ENCODE results near the gene TTYH3.
"Not testable (repeated sequence)": the region's sequence is repeated elsewhere in the genome, so short reads cannot be mapped to it uniquely, and the experiment has no call there.

TTYH3 gene

DNA sequence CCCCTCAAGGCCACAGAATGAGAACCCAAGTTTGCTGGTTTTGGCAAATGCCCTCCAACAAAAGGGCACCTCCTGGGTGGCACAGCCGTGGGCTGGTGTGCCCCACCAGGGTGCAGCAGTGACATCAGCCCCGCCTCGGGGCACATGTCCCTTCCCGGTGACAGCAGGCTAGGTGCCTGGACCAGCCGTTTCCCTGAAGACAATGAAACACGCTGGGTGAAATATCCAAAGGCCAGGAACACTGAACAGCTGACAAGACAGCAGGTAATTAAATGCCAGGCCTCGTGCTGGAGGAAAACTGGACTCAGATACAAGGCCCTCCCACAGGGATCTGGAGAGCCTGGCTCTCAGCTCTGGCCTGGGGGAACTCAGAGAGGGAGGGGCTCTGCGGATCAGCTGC, 44.8 kb downstream of the TTYH3 start:
- not testable (repeated sequence) for H3K36me3 ChIP-seq (ENCODE audit: control insufficient read depth in 2 of 2, insufficient read depth in 2 of 2, low read length in 2 of 2); H3K9me3 ChIP-seq (ENCODE audit: control insufficient read depth in 2 of 2, low read length in 2 of 2); H3K27me3 ChIP-seq (ENCODE audit: control insufficient read depth in 2 of 2, insufficient read depth in 2 of 2, low read length in 2 of 2); H3K4me3 ChIP-seq (ENCODE audit: low read length in 2 of 2); H3K27ac ChIP-seq (ENCODE audit: low read depth in 2 of 2, low read length in 2 of 2); H3K4me1 ChIP-seq (ENCODE audit: control insufficient read depth in 2 of 2, insufficient read depth in 2 of 2, low read length in 2 of 2); H3K9ac ChIP-seq (ENCODE audit: low read depth in 1 of 2, low read length in 2 of 2)

DNA sequence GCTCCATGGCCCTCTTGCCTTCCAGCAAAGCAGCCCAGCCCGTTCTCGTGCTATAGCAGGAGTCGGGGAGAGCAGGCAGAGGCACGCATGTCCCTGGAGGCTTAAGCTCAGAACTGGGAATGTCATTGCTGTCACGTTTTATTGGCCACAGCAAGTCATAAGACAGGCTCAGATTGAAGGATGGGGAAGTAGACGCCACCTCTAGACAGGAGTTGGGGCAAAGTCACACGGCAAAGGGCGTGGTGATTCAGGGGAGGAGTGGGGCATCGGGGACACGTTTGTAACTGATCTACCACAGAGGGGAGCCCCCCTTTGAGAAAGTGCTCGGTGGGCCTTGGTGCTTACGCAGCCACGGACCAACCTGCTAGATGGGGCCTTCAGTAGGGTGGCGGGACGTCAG, 46.7 kb downstream of the TTYH3 start:
- not testable (repeated sequence) for H3K27ac ChIP-seq (ENCODE audit: low read depth in 2 of 2, low read length in 2 of 2); H3K4me1 ChIP-seq (ENCODE audit: control insufficient read depth in 2 of 2, insufficient read depth in 2 of 2, low read length in 2 of 2); H3K9ac ChIP-seq (ENCODE audit: low read depth in 1 of 2, low read length in 2 of 2); H3K27me3 ChIP-seq (ENCODE audit: control insufficient read depth in 2 of 2, insufficient read depth in 2 of 2, low read length in 2 of 2); H3K4me3 ChIP-seq (ENCODE audit: low read length in 2 of 2); H3K9me3 ChIP-seq (ENCODE audit: control insufficient read depth in 2 of 2, low read length in 2 of 2); H3K36me3 ChIP-seq (ENCODE audit: control insufficient read depth in 2 of 2, insufficient read depth in 2 of 2, low read length in 2 of 2)

DNA sequence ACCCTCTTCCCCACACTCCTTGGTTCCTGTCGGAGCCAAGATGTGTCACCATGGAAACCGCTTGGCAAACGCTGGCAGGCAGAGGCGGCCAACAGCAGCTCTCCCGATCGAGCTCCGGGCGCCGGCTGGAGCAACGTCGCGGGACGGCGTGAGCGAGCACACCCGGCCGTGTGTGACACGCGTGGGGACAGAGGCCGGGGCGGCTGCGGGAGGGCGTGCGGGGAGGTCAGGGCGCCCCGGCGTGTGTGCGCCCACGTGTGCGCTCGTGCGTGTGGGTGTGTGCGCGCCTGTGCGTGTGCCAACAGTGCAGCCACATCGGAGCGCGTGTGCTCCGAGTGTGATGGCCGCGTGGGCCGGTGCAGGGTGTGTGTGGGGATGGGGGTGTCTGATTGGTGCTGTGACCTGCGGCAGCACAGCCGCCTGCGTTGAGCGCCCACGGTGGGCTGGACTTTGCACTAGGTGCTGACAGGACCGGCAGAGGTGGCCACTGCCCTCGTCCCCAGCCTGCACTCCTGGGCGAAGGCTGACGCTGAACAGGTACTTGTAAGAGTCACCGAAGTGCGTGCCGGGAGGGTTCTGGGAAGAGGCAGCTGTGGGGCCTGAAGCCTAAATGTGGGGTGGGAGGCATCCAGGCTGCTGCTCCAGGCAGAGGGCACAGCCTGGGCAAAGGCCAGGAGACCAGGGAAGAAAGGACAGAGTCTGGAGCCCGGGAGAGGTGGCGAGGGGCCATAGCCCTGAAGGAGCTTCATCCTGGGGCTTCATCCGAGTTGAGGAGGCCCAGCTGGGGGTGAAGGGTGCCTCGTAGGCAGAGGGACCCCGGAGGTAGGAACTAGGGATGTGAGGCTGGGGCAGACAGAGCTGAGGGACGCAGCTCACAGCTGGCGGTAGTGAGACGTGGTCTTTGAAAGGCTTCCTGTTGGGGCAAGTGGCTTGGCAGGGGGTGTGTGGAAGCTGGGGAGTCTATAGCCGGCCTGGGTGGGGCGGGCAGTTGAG, 47.6 kb downstream of the TTYH3 start:
- H3K27me3 ChIP-seq (ENCODE audit: control insufficient read depth in 2 of 2, insufficient read depth in 2 of 2, low read length in 2 of 2); H3K9ac ChIP-seq (ENCODE audit: low read depth in 1 of 2, low read length in 2 of 2); H3K4me1 ChIP-seq (ENCODE audit: control insufficient read depth in 2 of 2, insufficient read depth in 2 of 2, low read length in 2 of 2); H3K36me3 ChIP-seq (ENCODE audit: control insufficient read depth in 2 of 2, insufficient read depth in 2 of 2, low read length in 2 of 2); H3K4me3 ChIP-seq (ENCODE audit: low read length in 2 of 2); H3K27ac ChIP-seq (ENCODE audit: low read depth in 2 of 2, low read length in 2 of 2); H3K9me3 ChIP-seq (ENCODE audit: control insufficient read depth in 2 of 2, low read length in 2 of 2): not testable (repeated sequence)

DNA sequence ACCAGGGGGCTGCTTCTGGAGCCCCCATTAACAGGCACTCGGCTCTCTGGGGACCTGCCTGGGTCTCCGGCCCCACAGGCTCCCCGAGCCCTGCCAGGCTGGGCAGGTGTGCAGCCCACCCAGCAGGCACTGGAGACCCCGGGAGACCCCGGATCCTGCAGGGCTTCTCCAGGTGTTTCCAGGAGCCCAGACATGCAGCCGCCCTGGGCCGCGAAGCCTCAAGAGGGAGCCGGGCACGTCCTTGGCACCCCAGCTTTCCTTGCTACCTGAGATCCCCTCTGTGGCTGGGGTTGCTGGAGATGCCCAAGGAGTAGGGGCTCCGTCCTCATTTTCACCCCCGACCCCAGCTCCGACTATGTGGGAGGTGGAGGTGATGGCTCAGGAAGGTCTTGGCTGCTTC, 48.5 kb downstream of the TTYH3 start:
- H3K4me1 ChIP-seq (ENCODE audit: control insufficient read depth in 2 of 2, insufficient read depth in 2 of 2, low read length in 2 of 2), result no peaks in the 10 kb centered on the region
- no peaks in the 10 kb centered on the region for H3K36me3 ChIP-seq (ENCODE audit: control insufficient read depth in 2 of 2, insufficient read depth in 2 of 2, low read length in 2 of 2)
- no peak overlapping the region for H3K27ac ChIP-seq (ENCODE audit: low read depth in 2 of 2, low read length in 2 of 2)
- H3K4me3 ChIP-seq (ENCODE audit: low read length in 2 of 2), result no peak overlapping the region
- H3K9me3 ChIP-seq (ENCODE audit: control insufficient read depth in 2 of 2, low read length in 2 of 2), result no peaks in the 10 kb centered on the region
- H3K27me3 ChIP-seq (ENCODE audit: control insufficient read depth in 2 of 2, insufficient read depth in 2 of 2, low read length in 2 of 2), result peaks cover 2 to 7% of the 10 kb centered on the region in 2 donors
- no peak overlapping the region for H3K9ac ChIP-seq (ENCODE audit: low read depth in 1 of 2, low read length in 2 of 2)

DNA sequence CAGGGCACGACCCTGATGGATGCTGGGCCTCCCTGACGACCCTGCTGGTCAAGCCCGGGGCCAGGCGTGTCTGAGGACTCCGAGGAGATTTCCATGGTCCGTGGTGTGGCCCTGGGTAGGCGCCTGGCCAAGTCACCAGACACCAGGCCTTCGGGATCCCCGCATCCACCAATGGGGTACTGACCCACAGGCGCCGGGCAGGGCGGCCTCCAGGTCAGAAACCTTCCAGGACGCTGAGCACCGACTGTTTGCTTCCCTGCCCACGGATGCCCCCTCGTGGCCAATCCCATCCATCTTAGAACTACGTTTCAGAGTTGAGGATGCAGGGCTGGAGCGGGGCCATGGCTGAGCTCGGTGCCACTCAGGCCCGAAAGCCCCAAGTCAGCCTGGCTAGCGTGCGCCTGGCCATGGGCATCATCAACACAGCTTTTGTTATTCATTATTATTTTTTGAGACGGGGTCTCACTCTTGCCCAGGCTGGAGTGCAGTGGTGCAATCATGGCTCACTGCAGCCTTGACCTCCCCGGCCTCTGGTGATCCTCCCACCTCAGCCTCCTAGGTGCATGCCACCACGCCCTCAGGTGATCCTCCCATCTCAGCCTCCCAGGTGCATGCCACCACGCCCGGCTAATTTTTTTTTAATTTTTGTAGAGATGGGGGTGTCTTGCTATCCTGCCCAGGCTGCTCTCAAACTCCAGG, 49.2 kb downstream of the TTYH3 start:
- no peak overlapping the region for H3K4me3 ChIP-seq (ENCODE audit: low read length in 2 of 2)
- H3K27ac ChIP-seq (ENCODE audit: low read depth in 2 of 2, low read length in 2 of 2), result no peak overlapping the region
- H3K4me1 ChIP-seq (ENCODE audit: control insufficient read depth in 2 of 2, insufficient read depth in 2 of 2, low read length in 2 of 2), result no peaks in the 10 kb centered on the region
- no peak overlapping the region for H3K9ac ChIP-seq (ENCODE audit: low read depth in 1 of 2, low read length in 2 of 2)
- H3K36me3 ChIP-seq (ENCODE audit: control insufficient read depth in 2 of 2, insufficient read depth in 2 of 2, low read length in 2 of 2), result no peaks in the 10 kb centered on the region
- H3K9me3 ChIP-seq (ENCODE audit: control insufficient read depth in 2 of 2, low read length in 2 of 2), result no peaks in the 10 kb centered on the region
- H3K27me3 ChIP-seq (ENCODE audit: control insufficient read depth in 2 of 2, insufficient read depth in 2 of 2, low read length in 2 of 2), result peaks cover 2 to 9% of the 10 kb centered on the region in 2 donors

DNA sequence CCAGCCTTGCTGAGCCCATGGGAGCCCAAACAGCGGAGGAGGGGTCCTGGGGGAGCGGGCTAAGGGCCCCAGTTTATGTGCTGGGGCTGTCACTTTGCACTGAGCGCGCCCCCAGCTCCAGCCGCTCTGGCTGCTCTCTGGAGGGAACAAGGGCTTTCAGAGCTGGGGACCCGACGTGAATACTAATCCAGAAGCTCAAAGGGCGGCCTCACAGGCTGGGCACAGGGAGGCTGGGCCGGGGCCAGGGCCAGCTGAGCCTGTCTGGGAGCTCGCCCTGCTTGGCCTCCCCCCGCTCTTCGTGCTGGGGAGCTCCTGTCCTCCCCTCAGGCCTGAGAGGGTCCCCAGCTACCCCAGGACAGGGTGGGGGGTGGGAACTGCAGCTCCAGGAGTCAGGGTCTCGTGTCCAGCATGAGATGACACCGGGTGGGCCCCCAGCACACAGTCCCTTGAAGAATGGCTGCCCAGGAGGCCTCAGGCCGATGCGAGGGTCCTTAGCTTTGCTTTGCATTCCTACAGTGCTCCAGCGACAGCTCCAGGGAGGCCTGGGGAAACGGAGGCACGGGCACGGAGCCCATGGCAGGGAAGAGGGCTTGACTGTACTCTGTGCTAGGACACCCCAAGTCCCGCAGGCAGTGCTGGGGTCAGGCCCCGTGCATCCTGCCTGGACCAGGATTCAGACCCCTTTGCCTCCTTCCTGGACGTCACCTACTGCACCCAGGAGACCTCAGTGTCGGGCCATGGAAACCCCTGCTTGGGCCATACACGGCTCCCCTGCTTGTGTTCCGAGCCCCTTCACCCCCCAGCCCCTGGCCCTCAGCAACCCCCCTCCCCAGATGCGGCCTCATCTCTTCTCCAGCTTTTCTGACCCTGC, 50.4 kb downstream of the TTYH3 start:
- Histone ChIP-seq H3K9me3 (ENCODE audit: control insufficient read depth in 2 of 2, low read length in 2 of 2) (no peaks in the 10 kb centered on the region), H3K4me3 (ENCODE audit: low read length in 2 of 2) (no peak overlapping the region), H3K27me3 (ENCODE audit: control insufficient read depth in 2 of 2, insufficient read depth in 2 of 2, low read length in 2 of 2) (peaks cover 6 to 18% of the 10 kb centered on the region in 2 donors), H3K4me1 (ENCODE audit: control insufficient read depth in 2 of 2, insufficient read depth in 2 of 2, low read length in 2 of 2) (no peaks in the 10 kb centered on the region), H3K27ac (ENCODE audit: low read depth in 2 of 2, low read length in 2 of 2) (no peak overlapping the region), H3K9ac (ENCODE audit: low read depth in 1 of 2, low read length in 2 of 2) (no peak overlapping the region), H3K36me3 (ENCODE audit: control insufficient read depth in 2 of 2, insufficient read depth in 2 of 2, low read length in 2 of 2) (no peaks in the 10 kb centered on the region)

DNA sequence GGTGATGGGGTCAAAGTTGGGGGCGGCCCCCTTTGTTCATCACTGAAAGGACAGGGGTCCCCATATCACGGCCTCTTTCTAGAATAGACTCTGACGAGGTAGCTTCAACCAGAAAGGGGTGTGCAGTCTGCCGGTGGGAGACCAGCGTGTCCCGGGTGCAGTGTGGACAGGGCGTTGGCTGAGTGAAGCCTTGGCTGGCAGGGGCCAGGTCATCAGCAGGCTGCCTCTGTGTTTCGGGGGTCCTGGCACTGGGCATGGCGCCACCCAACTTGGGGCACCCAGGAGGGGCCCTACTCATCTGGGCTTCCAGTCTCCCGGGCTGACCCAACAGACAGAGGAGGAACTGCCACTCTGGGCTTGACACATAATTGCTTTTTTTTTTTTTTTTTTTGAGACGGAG, 52.7 kb downstream of the TTYH3 start:
- H3K27me3 ChIP-seq (ENCODE audit: control insufficient read depth in 2 of 2, insufficient read depth in 2 of 2, low read length in 2 of 2), result peaks cover 22 to 36% of the 10 kb centered on the region in 2 donors
- no peaks in the 10 kb centered on the region for H3K9me3 ChIP-seq (ENCODE audit: control insufficient read depth in 2 of 2, low read length in 2 of 2)
- no peaks in the 10 kb centered on the region for H3K36me3 ChIP-seq (ENCODE audit: control insufficient read depth in 2 of 2, insufficient read depth in 2 of 2, low read length in 2 of 2)
- H3K9ac ChIP-seq (ENCODE audit: low read depth in 1 of 2, low read length in 2 of 2), result no peak overlapping the region
- no peak overlapping the region for H3K4me3 ChIP-seq (ENCODE audit: low read length in 2 of 2)
- peaks cover 0 to 2% of the 10 kb centered on the region in 2 donors for H3K4me1 ChIP-seq (ENCODE audit: control insufficient read depth in 2 of 2, insufficient read depth in 2 of 2, low read length in 2 of 2)
- no peak overlapping the region for H3K27ac ChIP-seq (ENCODE audit: low read depth in 2 of 2, low read length in 2 of 2)

DNA sequence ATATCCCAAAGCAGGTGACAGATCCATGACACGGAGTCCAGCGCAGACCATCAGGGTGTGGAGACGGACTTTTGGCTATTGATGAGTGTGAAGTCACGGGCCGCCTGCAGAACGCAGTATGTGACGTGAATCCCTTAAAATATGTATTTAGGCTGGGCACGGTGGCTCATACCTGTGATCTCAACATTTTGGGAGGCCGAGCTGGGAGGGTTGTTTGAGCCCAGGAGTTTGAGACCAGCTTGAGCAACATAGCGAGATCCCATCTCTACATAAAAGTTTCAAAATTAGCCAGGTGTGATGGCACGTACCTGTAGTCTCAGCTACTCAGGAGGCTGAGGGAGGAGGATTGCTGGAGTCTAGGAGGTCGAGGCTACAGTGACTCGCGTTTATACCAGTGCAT, 54.3 kb downstream of the TTYH3 start:
- H3K9me3 ChIP-seq (ENCODE audit: control insufficient read depth in 2 of 2, low read length in 2 of 2), result no peaks in the 10 kb centered on the region
- no peak overlapping the region for H3K4me3 ChIP-seq (ENCODE audit: low read length in 2 of 2)
- H3K9ac ChIP-seq (ENCODE audit: low read depth in 1 of 2, low read length in 2 of 2), result no peak overlapping the region
- peaks cover 0 to 2% of the 10 kb centered on the region in 2 donors for H3K4me1 ChIP-seq (ENCODE audit: control insufficient read depth in 2 of 2, insufficient read depth in 2 of 2, low read length in 2 of 2)
- no peaks in the 10 kb centered on the region for H3K36me3 ChIP-seq (ENCODE audit: control insufficient read depth in 2 of 2, insufficient read depth in 2 of 2, low read length in 2 of 2)
- H3K27me3 ChIP-seq (ENCODE audit: control insufficient read depth in 2 of 2, insufficient read depth in 2 of 2, low read length in 2 of 2), result peaks cover 31 to 43% of the 10 kb centered on the region in 2 donors
- no peak overlapping the region for H3K27ac ChIP-seq (ENCODE audit: low read depth in 2 of 2, low read length in 2 of 2)

DNA sequence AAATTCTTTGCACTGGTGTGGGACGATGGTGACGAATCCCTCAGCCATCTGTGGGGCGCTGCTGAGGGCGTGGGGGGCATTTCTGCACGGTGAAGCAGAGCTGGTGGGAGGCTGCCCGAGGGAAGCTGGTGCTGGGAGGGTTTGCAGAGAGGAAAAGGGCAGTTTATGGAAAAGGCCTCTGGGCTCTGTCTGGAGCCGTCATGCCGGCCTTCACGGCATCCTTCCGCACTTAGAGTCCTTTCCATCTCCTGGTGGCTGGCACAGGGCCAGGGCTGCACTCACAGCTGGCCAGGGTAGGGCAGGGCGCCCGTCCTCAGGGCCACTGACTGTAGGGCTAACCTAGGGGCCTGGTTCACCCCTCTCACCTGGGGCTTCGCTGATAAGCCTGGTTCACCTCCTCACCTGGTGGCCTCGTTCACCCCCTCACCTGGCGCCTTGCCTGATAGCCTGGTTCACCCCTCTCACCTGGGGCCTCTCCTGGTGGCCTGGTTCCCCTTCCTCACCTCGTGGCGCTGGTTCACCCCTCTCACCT, 55.6 kb downstream of the TTYH3 start:
- peaks cover 34 to 45% of the 10 kb centered on the region in 2 donors for H3K27me3 ChIP-seq (ENCODE audit: control insufficient read depth in 2 of 2, insufficient read depth in 2 of 2, low read length in 2 of 2)
- no peak overlapping the region for H3K4me3 ChIP-seq (ENCODE audit: low read length in 2 of 2)
- no peaks in the 10 kb centered on the region for H3K36me3 ChIP-seq (ENCODE audit: control insufficient read depth in 2 of 2, insufficient read depth in 2 of 2, low read length in 2 of 2)
- H3K9ac ChIP-seq (ENCODE audit: low read depth in 1 of 2, low read length in 2 of 2), result no peak overlapping the region
- peaks cover 0 to 2% of the 10 kb centered on the region in 2 donors for H3K4me1 ChIP-seq (ENCODE audit: control insufficient read depth in 2 of 2, insufficient read depth in 2 of 2, low read length in 2 of 2)
- no peak overlapping the region for H3K27ac ChIP-seq (ENCODE audit: low read depth in 2 of 2, low read length in 2 of 2)
- H3K9me3 ChIP-seq (ENCODE audit: control insufficient read depth in 2 of 2, low read length in 2 of 2), result no peaks in the 10 kb centered on the region

Data from mucosa of rectum (tissue), 2 donors.